Stimulated activated CD4-positive, alpha-beta T cell treated with anti-CD3 and anti-CD28 coated beads, Interleukin-4, amount 100 ng/mL, for 48 hours (primary cell): ENCODE data around the gene EDDM13.
A peak's percentile ranks its signal among the peaks of the same experiment; 100 is the strongest.
"Not testable (repeated sequence)": the region's sequence is repeated elsewhere in the genome, so short reads cannot be mapped to it uniquely, and the experiment has no call there.

Source experiments
- DNase-seq, 2 donors: peaks; one replicate each; pipeline ENCODE4 v3.0.0-alpha.2; 2020; ENCODE audit warnings: low read depth in 2 of 2

Gene EDDM13

DNA sequence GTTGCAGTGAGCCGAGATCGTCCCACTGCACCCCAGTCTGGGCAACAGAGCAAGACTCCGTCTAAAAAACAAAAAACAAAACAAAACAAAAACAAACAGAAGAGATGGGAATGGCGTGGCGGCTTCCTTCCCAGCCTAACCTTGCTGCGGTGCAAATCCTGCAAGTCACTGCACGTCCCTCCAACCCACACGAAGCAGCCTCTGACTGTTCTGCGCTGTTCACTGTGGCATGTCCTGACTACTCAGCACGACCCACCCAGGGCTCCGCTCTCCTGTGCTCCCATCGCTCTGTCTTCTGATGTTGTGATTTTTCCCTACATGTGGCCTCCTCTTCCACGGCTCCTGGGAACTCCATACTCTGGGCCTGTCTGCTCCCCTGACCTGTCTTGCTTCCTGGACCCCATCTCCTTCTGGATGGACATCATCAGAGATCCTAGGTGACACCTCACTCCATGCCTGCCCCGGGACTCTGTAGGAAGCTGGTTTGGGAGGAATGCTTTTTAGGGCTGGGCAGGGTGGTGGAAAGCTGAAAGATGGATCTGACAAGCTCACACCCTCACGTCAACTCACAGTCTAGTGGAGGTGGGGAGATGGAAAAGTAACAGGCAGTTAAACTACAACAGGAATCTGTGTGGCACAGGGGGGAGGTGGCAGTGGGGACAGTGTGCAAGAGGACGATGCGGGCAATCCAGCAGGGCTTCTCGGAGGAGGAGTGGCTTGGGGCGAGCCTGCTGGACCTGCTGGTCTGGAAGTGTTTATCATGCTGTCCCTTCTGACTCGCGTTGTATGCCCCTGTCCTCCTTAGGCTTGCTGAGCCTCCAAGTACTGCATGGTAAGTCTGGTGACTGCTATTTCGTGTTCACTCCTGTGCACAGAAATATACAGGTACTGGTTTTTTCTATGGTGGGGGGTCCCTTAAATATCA, 23.2 kb downstream of the EDDM13 start:
- DNase-seq: no peak

DNA sequence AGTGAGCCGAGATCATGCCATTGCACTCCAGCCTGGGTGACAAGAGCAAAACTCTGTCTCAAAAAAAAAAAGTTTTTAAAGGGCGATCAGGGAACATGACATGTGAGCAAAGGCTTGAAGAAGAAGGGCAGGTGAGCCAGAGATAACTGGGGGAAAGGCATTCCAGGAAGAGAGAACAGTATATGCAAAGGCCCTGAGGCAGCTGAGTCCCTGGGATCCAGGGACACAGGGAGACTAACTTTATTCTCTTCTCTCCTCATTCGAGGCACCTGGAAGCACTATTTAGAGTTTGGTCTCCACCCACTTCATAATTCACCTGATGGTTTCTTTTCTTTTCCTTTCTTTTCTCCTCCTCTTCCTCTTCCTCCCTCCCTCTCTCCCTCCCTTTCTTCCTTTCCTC, 24.5 kb downstream of the EDDM13 start:
- no peak for DNase-seq

DNA sequence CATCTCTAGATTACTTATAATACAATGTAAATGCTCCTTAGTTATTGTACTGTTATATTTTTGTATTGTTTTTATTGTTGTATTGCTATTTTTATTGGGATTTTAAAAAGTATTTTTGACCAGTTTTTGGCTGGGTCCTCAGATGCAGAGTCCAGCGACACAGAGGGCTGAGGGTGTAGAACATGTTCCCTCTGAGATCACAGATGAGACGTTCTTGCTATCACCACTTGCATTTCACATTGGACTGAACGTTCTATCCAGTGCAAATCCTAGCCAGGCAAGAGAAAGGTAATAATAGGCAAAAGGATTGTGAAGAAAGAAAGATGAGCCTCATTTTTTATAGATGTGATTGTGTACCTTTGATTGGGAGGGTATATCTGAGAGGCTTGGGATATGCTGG, 27.1 kb downstream of the EDDM13 start:
- no peak for DNase-seq

DNA sequence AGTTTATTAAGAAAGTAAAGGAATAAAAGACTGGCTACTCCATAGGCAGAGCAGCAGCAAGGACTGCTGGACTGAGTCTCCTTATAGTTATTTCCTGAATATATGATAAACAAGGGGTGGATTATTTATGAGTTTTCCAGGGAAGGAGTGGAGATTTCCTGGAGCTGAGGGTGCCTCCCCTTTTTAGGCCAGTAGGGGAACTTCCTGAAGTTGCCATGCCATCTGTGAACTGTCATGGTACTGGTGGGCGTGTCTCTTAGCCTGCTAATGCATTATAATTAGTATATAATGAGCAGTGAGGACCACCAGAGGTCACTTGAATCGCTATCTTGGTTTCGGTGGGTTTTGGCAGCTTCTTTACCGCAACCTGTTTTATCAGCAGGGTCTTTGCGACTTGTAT, 28.6 kb downstream of the EDDM13 start:
- no peak for DNase-seq

DNA sequence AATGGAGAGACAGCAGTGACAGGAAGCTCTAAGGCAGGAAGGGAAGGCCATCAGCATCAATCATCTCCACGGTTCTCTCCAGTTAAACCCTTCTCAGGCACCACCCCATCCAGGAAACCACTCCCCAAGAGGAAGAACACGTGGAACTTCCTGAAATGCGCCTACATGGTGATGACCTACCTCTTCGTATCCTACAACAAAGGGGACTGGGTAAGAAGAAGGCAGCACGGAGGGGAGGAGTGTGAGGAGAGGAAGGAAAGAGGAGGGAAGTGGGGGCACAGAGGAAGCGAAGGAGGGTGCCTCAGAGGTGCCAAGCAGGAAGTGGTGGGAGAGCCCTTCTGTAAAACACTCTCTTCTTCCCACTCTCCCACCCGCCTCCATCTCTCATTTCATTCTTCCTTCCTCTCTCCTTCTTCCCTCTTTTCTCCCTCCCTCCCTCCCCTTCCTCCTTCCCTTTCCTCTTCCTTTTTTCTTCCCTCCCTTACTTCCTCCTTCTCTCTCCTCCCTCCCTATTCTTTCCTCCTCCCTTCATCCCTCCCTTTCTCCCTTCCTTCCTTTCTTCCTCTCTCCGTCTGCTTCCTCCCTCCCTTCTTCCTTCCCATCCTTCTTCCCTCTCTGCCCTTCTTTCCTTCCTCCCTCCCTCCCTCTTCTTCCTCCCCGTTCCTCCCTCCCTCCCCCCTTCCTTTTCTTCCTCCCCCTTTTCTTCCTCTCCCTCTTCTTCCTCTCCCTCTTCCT, 29.5 kb downstream of the EDDM13 start:
- no peak for DNase-seq

DNA sequence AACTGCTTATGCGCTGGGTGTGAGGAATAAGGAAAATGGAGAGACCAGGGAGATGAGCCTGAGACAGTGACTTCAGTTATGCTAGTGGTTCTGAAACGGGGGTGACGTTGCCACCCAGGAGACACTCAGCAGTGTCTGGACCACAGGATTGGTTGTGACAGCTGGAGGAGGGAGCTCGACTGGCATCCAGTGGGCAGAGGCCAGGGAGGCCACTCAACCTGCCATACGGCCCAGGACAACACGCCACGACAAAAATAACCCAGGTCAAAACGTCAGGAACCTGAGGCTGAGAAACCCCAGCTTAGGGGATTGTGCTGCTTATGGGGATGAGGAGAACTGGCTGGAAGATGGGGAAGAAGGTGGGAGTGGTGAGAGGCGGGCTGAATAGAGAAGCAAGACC, 31.7 kb downstream of the EDDM13 start:
- DNase-seq: no peak

DNA sequence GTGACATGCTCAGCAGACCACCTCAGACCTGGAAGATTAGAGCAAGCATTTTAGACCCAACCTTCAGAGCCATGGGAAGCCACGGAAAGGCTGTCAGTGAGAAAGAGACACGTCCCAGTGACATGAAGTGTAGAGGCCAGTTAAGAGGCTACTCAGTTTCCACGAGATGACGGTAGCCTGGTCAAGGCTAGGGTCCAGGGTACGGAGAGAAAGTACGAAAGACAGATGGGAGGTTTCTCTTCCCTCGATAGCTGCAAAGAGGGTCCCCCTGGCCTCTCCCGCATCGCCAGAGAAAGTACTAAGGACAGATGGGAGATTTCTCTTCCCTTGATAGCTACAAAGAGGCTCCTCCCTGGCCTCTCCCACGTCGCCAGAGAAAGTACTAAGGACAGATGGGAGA, 33.5 kb downstream of the EDDM13 start:
- no peak for DNase-seq

GRCh38 chr19:56307062-56307461, 34.5 kb downstream of the EDDM13 start:
- DNase-seq: not testable (repeated sequence)

- DNase-seq: no peak
Observed at GRCh38 chr19:56308792-56309191, 36.2 kb downstream of the EDDM13 start.

DNA sequence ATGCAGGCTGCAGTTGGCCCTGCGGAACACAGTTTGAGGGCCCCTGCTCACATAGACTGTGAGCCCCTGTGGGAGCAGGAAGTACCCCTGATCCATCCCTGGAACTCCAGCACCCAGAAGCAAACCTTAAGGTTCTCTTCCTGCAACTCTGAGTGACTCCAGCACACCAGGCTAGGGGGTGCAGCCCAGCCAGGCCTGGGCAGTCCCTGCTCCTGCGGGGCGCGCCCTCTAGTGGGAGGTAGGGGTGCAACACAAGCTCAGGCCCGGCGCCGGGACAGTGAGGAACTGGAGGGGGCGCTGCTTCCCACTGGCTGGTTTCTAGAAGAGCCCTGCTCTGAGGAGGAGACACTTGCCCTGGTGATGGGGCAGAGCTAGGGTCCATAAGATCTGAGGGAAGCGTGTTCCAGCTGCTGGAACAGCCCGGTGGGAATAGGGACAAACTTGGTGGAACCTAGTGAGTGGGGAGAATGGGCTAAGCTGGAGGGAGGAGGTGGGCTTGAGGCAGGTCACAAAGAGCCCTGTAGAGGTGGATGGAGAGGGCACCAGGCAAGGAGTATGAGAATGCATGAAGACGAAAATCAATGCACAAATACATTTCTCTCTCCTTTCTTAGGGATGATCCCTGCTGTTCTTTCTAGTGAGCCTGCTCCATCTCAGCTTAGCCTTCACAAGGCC, 37.1 kb downstream of the EDDM13 start:
- peak; percentile 46 to 72 for DNase-seq

DNA sequence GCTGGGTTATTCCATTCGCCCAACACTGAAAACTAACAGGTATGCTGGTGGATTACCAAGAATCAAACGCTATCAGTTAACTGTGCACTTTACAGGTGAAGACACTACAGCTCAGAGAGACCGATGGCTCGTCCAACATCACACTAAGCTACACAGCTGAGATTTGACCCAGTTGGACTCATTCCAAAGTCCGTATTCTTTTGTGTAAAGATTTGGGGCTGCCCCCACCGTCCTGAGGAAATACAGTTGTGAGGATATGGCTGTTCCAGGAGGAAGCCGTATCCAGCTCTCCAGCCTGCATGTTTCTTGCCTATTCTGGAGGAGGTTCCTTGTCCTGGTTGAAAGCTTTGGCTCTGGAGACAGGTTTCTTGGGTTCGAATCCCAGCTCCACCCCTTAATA, 37.9 kb downstream of the EDDM13 start:
- DNase-seq: no peak

- DNase-seq: no peak
Observed at GRCh38 chr19:56312342-56312741, 39.8 kb downstream of the EDDM13 start.

DNA sequence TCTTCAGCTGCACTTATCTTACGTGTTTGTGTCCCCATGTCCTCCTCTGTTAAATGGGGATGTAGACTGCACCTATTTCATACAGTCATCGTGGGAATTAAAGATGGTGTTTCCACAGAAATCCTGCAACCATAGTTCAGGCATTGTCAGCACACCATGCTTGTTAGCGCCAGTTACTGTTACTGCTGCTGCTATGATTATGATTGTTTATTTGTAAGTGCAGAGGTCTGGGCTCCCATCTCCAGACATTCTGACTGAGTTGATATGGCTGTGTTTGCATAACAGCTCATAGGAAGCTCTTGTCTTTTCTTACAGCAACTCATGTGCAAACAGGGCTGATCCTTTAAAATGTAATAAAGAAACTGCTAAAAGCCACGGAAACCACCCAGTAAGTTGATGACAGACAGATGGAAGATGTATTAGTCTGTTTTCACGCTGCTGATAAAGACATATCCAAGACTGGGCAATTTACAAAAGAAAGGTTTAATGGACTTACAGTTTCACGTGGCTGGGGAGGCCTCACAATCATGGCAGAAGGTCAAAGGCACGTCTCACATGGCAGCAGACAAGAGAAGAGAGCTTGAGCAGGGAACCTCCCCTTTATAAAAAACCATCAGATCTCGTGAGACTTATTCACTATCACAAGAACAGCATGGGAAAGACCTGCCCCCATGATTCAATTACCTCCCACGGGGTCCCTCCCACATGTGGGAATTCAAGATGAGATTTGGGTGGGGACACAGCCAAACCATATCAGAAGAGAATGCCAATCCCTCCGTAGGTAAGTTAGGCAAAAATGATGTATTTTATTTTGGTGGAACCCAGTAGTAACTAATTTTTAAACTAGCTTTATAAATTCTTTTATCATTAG, 40.5 kb downstream of the EDDM13 start:
- DNase-seq: no peak

DNA sequence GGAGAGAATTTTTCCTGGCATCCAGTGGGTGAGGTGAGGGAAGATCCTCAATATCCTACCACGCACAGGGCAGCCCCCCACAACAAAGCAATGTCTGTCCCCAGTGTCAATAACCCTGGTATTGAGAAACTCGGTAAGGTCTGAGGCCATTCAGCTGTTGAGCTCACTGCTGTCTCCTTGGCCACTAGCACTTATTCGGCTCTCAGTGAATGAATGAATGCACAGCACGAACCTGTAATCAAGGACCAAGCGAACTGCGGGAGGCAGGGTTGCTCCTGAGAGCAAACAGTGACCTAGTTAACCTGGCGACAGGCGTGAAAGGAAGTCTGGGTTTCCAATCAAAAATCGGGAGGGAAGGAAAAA, 41.5 kb downstream of the EDDM13 start:
- DNase-seq: no peak

DNA sequence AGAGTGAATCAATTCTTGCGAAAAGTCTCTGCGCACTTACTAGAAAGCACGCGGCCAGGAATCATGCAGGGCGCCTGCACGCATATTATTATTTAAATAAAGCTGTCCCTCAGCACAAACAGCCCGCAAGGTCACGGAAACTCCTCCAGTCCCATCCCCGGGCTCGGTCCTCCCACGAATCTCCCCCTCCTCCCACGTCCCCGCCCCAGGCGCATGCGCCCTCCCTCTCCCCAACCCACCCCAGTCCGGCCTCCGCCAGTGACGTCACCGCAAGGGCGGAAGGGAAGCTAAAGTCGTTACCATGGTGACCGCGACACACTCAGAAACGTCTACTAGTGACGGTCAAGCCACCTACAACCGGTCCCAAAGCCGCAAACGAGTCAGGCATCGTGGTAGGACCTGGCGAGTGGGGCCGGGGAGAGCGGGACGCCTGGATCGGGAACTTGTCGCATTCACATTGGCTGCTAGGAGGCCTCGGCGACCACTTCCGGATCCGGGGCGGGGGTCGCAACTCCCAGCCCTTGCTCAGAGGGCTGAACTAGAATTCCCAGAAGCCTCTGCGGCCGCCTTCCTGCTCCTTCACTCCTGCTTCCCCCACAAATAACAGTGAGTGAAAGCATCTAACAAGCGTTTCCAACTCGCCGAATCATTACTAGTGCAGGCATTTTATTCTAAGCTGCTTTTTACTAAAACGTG, 42.0 kb downstream of the EDDM13 start, which contains the start of gene ZSCAN5A:
Gene ZSCAN5A (minus strand): TSS at position 459 of the 696 bp plus-strand sequence. CDS start 89,793 bp downstream, outside the sequence.
- peak; percentile 96 for DNase-seq

DNA sequence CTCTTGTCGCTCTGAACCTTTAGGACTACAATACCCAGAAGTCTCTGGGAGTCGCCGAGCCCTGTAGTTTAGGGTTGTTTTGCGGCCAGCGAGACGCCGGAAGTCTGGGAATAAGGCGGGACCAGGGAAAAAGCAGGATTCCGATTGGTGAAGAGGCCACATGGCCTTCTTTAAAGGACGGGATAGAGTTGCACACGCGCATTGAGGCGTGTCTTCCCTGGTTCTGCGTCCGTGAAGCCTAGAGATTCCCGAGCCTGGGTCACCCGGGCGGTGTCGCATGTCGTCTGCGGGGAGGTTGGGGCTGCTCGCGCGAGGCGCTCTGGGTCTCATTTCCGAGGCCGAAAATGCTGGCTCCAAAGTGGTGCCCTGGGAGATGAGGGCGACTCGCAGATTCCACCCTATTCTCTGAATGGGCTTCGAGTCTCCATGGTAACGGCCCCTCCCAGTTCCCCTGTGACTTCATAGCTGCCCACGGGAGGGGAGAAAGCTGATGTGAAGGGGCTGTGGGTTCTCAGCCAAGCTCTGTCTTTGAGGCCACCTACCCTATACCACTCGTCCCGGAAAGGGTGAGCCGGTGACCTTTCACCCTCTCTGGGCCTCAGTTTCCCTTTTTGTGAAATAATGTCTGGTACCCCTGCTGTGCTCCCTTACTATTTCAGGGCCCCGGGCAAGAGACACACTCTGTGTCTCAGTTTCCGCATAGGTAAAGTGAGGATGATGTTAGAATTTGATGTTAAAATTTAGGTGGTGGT, 42.7 kb downstream of the EDDM13 start:
- DNase-seq: peak; percentile 76 to 84

DNA sequence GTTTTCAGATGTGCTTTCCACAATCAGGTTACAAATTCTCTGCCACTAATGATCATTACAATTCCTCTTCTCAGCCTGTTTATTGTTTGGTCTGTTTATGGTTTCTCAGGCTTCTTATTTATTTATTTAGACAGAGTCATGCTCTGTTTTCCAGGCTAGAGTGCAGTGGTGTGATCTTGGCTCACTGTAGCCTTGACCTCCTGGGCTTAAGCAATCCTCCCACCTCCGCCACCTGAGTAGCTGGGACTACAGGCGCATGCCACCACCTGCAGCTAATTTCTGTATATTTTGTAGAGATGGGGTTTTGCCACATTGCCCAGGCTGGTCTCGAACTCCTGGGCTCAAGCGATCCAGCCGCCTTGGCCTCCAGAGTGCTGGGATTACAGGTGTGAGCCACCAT, 44.2 kb downstream of the EDDM13 start:
- DNase-seq: no peak

GRCh38 chr19:56317749-56318148, 45.2 kb downstream of the EDDM13 start:
- DNase-seq: no peak

- no peak for DNase-seq
Observed at GRCh38 chr19:56319991-56320390, 47.4 kb downstream of the EDDM13 start.
